NK-92 treated with Interleukin-12 subunit alpha and Interleukin-12 subunit beta, amount 100 ng/mL, for 24 hours (cell line): ENCODE measurements around the gene POU6F2.

Experiments used
- DNase-seq: peaks from one replicate; lab custom pipeline; 2025; lab: John Stamatoyannopoulos, UW

Gene POU6F2

DNA sequence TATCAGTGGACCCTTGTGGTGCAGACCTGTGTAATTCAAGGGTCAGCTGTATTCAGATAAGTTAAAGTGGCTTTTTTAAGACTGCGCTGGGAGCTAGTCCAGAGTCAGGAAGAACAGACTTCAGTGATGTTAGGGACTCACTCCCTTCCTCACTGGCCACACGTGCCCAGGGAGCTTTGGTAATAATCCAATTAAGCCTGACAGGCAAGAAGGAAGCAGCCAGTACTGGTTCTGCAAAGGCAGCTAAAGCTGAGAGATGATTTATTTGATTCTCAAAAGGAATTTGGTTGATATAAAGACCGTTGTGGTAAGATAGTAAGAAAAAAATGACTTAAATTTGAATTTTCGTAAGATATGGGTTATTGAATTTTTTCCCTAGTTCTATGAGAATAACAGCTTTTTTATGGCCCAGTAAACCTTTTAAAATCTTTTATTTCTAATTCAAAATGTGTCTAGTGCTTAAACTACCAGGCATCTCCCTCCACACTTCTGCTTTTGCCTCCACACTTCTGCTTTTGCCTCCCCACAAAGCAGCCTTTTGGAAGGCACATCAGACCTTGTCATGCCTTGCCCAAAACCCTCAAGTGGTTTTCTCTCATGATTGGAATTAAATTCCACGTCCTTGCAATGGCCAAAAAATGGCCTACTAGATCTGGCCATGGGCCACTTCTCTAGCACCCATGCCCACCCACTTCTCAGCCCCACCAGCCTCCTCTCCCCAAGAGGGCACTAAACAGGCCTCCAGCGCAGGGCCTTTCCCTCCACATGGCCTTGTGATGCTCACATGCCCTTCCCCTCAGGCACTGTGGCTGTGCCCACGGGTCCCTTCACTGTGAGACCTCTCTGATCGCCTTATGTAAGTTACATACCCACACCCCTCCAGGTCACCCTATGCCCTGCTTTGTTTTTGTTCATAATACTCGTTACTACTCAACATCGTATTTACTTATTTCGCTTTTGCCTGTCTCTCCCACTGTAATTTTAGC is 92.5 kb downstream of the POU6F2 start:
- DNase-seq: peak; percentile 2

GRCh38 chr7:39071116-39071515 is 93.4 kb downstream of the POU6F2 start:
- DNase-seq: no peak

DNA sequence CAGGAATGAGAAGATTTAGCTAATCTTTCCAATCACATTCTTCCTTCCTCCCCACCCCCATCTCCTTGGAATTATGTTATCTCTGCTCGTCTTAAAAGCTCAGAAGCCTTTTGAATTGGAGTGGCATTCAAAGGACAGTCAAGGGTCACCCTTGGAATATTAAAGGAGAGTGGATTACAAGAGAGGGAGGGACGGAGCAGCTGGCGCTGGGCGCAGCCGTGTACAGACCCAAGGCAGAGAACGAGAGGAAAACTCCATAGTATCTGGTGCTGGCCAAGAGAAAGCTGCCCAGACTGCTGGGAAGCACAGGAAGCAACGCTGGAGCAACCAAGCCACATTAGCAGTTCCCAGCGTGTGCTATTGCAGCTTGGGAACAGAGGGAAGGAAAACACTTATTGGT is 95.7 kb downstream of the POU6F2 start:
- no peak for DNase-seq

DNA sequence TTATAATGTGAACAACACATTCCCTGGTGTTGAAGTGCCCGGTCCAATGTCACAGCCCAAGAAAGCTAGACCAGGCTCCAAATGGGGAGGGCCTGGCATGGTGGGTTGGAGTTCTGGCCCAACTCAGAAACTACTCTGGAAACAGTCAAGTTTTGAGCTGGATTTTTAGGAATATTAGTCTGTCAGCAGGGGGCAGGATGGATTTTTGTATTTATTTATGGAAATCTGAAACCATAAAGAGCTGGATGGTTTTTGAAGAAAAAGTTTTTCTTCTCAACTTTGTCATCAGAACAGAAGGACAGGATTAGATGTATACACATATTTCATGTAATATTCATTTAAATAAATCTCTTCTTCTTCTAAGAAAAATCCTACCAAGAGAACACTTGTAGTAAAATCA is 97.5 kb downstream of the POU6F2 start:
- DNase-seq: no peak

DNA sequence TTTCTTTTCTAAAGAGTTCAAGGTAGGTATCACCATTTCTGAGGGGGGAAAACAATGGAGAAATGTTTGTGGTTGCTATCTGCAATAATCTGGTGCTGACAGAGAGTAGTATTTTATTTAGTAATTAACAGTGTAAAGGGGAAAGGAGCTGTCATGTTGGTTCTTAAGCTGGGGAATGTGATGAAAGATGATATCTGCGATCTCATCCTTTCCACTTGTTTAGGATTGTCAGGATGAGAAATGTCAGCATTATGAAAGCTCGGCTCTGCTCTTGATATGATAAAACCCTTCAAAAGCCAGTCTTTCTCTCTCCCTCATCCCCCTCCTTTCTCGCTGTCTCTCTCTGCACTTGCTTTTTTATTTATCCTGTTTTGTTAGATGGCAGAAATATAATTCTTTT is 106.1 kb downstream of the POU6F2 start:
- DNase-seq: no peak

DNA sequence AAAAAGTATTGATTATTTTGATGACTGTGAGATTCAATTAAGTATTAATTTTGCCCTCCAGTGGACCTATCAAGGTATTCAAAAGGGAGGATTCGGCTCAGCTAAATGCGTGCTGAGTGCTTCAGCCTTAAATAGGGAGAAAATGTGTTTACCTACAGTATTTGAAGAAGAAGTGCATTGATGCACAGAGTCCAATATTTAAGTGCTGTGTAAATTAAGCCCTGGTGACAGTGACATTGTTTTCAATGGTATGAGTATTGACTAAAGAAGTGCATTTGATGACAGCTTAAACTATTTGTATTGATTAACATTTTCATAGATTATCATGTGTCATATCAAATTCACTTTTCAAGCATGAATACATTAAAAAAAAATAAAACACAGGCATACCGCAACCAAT is 106.6 kb downstream of the POU6F2 start:
- DNase-seq: no peak

- no peak for DNase-seq
Measured at GRCh38 chr7:39085189-39085588, 107.5 kb downstream of the POU6F2 start.

DNA sequence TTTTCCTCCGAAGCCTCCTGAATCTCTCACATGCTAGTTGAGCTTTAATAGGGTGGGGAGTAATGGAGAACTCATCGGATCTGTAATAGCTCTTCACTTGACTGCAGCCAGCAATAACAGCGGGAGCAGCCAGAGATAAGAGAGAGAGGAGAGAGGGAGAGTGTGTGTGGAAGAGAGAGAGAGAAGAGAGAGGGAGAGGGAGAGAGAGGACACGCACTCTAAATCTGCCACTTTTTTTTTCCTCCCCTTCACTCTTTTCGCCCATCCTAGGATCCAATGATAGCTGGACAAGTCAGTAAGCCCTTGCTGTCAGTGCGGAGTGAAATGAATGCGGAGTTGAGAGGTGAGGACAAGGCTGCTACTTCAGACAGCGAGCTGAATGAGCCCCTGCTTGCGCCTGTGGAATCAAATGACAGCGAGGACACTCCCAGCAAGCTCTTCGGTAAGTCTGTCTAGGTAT is 107.9 kb downstream of the POU6F2 start:
- DNase-seq: no peak

DNA sequence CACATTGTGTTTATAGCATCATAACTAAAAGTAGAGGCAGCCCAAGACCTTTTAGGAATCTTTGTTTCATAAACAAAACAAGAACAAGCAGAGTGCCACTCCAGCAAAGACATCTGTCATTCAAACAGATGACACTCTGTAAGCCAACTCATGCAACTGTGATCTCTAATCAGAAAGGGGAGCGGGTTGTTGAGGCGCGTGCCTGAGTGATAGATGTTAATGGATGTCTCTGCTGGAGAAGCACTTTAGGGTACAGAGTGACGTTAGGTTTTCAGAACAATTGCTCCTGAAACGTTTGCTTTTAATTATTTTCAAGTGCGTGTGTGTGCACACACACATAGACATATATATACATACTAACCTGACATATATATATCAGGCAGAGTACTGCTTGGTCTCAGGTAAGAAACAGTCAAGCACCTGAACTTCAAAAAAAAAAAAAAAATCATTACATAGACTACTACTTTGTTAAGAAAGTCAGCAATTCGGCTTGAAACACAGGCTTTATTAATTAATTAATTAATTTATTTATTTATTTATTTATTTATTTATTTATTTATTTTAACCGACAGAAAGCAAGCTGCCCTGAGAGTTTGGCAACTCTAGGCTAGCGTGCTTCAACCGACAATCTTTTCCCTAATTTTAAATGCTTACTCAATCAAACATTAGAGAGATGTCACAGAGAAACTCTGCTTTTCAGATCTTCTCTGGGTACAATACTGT is 109.1 kb downstream of the POU6F2 start:
- DNase-seq: no peak

DNA sequence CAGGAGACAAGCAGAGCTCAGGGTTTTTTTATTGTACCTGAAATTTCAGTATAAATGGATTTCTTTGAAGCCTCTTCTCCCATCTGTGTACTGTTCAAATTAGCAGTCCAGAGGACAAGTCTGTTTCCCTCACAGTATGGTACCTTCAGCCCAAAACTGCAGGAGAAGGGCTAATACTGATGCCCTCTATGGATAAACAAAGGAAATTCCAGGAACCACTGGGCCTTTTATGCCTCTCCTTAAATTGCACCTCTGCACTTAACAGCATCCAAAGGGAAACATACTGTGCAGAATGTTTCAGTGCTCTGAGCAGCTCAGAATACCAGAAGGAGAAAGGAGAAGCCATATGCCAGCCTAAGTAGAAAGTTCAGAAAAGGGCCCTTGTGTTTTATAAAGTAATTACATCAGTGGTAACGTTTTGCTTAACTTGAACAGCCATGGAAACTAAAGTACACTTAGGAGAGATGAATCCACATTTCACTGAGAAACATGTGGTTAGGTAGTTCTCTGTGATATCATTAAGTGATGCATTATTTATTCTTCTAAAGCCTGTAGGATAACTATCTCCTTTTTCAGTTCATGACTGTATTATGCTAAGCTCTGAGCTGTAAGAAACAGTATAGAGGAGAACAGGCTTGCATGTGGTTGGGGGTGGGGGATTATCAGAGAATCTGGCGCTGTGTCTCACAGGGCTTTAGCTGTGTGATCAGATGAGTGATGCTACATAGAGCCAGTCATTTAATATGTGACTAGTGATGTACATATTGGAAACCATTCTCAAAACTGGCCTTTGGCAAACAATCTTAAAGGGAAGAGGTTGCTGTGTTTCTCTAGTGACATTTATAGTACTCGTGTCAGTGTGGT is 111.3 kb downstream of the POU6F2 start:
- DNase-seq: no peak

GRCh38 chr7:39091145-39091544 is 113.4 kb downstream of the POU6F2 start:
- no peak for DNase-seq

DNA sequence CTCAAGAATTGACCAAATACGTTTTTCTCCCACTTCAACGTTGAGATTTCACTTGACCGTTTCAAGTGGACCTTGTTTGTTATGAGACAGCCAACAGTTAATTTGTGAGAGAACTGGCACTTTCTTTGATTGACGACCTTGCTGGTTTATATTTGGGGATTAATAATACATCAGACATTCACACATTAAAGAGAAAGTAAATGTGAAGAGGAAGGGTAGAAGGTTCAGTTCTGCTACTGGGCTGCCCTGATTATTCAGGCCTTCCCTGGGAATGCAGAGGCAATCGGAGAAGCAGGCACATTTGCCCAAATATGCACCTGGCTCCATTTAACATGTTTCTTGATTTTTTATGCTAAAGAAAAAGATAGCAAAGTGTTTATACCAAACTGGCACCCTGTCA is 114.1 kb downstream of the POU6F2 start:
- no peak for DNase-seq

DNA sequence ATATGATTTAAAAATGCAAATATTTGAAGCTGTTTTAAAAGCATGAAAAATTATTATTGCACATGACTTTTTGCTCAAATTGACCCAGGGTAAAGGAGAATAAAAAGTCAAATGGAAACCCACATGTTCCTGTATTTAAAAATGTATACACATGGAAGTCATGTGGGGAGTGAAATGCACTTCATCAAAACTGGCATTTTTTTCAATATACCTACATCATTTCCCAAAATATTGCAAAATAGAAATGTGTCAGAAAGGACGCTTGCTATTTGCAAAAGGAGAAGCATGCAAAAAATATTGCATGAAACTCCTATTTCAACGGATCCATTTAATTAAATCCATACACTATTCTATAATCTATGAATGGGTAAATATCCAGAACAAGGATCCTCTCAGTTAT is 117.0 kb downstream of the POU6F2 start:
- no peak for DNase-seq

DNA sequence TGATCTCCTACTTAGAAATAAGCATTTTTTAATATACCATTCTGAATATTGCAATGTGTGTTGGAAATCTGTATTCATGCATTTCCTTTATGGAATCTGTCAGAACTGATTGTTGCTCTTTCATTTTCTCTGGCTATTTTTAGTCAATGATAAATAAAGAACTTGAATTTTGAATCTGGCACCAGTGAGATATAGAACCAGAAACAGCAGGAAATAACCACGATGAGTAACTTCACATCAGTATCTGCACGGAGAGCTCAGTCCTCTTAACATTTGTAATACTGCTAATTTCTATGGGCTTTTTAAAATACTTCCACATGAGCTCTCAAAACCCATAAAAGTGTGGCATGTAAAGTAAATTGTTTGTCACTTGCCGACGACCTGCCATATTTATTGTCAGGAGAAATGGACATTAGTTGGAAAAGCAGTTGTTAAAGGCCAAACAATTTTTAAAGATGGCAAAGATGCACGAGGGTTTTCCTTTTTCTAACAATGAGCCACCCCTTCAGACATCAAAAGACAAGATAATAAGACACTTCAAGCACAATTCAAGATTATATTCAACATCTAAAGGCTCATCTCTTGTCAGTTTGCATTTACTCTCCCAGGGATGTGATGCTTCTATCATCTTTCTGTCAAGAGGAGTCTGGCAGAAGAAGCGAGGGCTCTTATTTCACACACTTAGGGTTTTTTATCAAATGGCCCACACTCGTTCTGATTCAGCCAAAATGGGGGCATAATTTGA is 118.3 kb downstream of the POU6F2 start:
- DNase-seq: no peak

DNA sequence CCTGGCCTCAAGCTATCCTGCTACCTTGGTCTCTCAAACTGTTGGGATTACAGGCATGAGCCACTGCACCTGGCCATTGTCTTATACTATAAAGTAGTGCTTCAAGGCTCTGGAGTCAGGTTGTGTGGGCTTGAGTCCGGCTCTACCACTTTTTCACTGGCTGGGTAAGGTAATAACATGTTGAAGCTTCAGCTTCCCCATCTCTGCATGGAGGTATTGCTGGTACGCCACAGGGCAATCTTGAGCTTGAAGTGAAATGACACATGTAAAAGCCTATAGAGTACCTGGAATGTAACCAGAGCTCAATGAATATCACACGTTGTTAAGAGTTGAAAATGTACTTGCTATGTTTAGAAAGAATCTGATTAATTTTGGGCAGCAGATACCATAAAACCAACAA is 120.8 kb downstream of the POU6F2 start:
- DNase-seq: no peak

GRCh38 chr7:39099146-39099545 is 121.4 kb downstream of the POU6F2 start:
- DNase-seq: no peak

DNA sequence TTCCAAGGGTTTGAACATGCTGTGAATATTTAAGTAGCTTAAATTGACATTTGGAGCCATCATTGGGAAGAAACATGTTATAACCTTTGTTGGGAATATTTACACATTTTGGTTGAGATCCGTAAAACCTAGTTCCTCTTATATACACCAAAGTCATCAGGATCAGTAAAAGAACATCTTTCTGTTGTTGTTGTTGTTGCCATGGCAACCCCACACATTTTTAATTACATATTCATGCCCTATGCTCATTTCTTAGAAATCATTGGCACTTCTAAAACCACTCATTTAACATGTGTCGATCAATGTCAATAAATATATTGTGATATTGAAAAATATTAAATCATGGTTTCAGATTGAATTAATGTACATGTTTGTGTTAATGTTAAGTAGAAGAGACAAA is 122.6 kb downstream of the POU6F2 start:
- no peak for DNase-seq

GRCh38 chr7:39102234-39102633 is 124.5 kb downstream of the POU6F2 start:
- no peak for DNase-seq

DNA sequence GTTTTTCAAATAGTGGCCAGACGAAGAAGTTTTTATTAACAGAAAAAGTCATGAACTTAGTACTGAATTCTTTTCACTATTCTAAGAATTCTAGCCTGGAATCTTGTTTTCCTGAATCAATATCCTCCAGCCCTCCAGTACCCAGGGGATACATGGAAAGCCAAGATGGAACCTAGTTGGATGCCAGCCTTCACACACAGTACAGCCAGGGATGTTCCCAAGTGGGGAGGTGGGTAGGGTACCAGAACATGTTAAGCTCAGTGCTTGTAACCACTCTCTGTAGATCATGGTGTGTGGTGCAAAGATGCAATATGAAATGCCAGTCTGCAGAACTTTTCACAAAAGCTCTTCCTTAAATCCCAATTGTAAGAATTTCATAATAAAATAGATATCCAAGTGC is 128.0 kb downstream of the POU6F2 start:
- DNase-seq: no peak

GRCh38 chr7:39125846-39126245 is 148.1 kb downstream of the POU6F2 start:
- no peak for DNase-seq

- DNase-seq: no peak
Measured at GRCh38 chr7:39127058-39127457, 149.3 kb downstream of the POU6F2 start.
